SH-SY5Y (cell line): ENCODE data around the gene BUB3.

Experiments
- GATA2 ChIP-seq: IDR thresholded peaks from 2 replicates; pipeline ENCODE4 v1.6.1; 2011; ENCODE audit warnings: mild to moderate bottlenecking, low read depth, low read length
- GATA3 ChIP-seq: IDR thresholded peaks from 2 replicates; pipeline ENCODE4 v1.6.1; 2011; ENCODE audit warnings: low read depth, mild to moderate bottlenecking, low read length, moderate library complexity

- no peak for TF ChIP-seq GATA3
- no peak for TF ChIP-seq GATA2
These were observed 12.4 kb downstream of the BUB3 start for GRCh38 chr10:123166618-123167017.
